ENCODE results near the gene SPATS2.
A peak's percentile ranks its signal among the peaks of the same experiment; 100 is the strongest.

The SPATS2 gene

DNA sequence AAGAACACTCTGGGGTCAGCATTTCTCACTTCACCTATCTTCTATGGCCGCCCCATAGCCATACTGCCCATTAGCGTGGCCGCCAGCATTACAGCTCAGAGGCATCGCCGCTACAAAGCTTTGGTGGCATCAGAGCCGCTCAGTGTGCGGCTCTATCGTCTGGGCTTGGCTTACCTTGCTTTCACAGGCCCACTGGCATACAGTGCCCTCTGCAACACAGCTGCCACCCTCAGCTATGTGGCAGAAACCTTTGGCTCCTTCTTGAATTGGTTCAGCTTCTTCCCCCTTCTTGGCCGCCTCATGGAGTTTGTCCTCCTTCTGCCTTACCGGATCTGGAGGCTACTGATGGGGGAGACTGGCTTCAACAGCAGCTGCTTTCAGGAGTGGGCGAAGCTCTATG lies 18.0 kb upstream of the SPATS2 start:
- no peak for TF ChIP-seq ZFX (IDR thresholded peaks at IDR 0.05)
- TF ChIP-seq, protein P1, sequence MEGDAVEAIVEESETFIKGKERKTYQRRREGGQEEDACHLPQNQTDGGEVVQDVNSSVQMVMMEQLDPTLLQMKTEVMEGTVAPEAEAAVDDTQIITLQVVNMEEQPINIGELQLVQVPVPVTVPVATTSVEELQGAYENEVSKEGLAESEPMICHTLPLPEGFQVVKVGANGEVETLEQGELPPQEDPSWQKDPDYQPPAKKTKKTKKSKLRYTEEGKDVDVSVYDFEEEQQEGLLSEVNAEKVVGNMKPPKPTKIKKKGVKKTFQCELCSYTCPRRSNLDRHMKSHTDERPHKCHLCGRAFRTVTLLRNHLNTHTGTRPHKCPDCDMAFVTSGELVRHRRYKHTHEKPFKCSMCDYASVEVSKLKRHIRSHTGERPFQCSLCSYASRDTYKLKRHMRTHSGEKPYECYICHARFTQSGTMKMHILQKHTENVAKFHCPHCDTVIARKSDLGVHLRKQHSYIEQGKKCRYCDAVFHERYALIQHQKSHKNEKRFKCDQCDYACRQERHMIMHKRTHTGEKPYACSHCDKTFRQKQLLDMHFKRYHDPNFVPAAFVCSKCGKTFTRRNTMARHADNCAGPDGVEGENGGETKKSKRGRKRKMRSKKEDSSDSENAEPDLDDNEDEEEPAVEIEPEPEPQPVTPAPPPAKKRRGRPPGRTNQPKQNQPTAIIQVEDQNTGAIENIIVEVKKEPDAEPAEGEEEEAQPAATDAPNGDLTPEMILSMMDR (conservative IDR thresholded peaks at IDR 0.05), result no peak
- H3K27ac ChIP-seq, result peak overlapping the region; percentile 92; the same call in 1 of the 2 replicates

GRCh38 chr12:49352351-49352750 lies 14.9 kb upstream of the SPATS2 start:
- TF ChIP-seq, protein P1 (conservative IDR thresholded peaks at IDR 0.05), result no peak
- no peak for TF ChIP-seq ZFX (IDR thresholded peaks at IDR 0.05)
- no peak overlapping the region for H3K27ac ChIP-seq

DNA sequence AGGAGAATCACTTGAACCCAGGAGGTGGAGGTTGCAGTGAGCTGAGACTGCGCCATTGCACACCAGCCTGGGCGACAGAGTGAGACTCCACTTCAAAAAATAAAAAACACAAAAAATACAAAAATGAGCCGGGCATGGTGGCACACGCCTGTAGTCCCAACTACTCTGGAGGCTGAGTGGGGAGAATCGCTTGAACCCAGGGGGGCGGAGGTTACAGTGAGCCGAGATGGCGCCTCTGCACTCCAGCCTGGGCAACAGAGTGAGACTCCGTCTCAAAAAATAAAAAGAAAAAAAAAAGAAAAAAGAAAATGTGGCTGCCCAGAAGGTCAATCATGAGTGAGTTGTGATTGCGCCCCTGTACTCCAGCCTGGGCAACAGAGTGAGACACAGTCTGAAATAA lies 11.3 kb upstream of the SPATS2 start:
- no peak for TF ChIP-seq ZFX (IDR thresholded peaks at IDR 0.05)
- TF ChIP-seq, protein P1 (conservative IDR thresholded peaks at IDR 0.05), result no peak
- no peak overlapping the region for H3K27ac ChIP-seq

- no peak overlapping the region for H3K27ac ChIP-seq
- TF ChIP-seq, protein P1 (conservative IDR thresholded peaks at IDR 0.05), result peak; percentile 82
- no peak for TF ChIP-seq ZFX (IDR thresholded peaks at IDR 0.05)
Measured at GRCh38 chr12:49357103-49357678, 10.1 kb upstream of the SPATS2 start.

DNA sequence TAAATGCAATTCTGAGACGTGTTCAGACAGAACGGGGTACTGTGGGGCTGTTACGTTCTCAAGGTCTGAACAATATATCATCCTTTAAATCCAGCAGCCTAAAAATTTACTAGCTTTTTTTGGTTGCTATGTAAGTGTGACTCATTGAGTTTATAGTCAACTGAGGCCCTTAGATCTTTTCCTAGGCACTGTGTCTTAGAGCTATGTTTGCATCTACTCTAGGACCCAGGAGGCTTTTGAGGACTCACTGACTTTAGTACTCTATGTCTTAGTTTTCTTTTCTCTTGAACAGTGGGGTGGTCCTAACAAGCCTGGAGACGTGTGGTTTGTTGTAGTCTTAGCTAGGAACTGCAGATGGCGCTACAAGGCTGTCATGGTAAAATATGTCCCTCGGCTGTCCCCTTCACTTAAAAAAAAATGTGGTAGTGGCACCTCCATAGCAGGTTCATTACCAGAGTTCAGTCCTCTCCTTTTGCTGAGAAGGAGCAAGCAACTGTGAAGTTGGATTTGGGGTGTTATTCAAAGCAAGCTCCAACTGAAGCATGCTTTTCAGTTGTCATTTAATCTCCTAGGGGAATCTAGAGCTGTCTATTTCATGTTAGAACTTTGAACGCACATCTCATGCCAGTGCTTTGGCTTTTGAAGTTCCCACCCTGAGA lies 8.7 kb upstream of the SPATS2 start:
- H3K27ac ChIP-seq, result no peak overlapping the region
- no peak for TF ChIP-seq ZFX (IDR thresholded peaks at IDR 0.05)
- TF ChIP-seq, protein P1 (conservative IDR thresholded peaks at IDR 0.05), result peak; percentile 88

- no peak for TF ChIP-seq ZFX (IDR thresholded peaks at IDR 0.05)
- H3K27ac ChIP-seq, result no peak overlapping the region
Measured at GRCh38 chr12:49359671-49360070, 7.6 kb upstream of the SPATS2 start.

GRCh38 chr12:49362077-49362476 lies 5.2 kb upstream of the SPATS2 start:
- TF ChIP-seq, protein P1 (conservative IDR thresholded peaks at IDR 0.05), result no peak
- no peak for TF ChIP-seq ZFX (IDR thresholded peaks at IDR 0.05)
- no peak overlapping the region for H3K27ac ChIP-seq

DNA sequence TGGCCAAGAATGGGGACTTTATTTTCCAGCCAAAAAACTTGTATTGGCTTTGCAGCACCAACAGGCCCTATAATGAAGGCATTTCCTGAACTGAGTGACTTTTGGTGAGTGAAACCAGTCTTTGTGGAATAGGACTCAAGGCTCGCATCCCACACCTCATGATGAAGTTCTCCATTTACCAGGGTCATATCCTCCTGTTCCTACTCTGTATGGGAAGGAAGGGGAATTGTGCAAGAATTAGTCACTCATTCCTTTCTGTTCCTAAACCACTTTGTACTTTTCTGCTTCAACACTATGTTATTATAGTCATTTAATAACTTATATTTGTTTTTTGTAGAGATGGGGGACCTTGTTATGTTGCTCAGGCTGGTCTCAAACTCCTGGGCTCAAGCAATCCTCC lies 2.3 kb upstream of the SPATS2 start:
- no peak for TF ChIP-seq ZFX (IDR thresholded peaks at IDR 0.05)
- TF ChIP-seq, protein P1 (conservative IDR thresholded peaks at IDR 0.05), result no peak
- H3K27ac ChIP-seq, result no peak overlapping the region

All from C4-2B (cell line).